Urinary bladder (tissue), 4 donors: ENCODE measurements around the gene HOXC5. TPM values are rescaled to one million over a fixed set of nuclear protein-coding genes. Genes with fewer than 3 reads are reported as not detected.

ENCODE experiments used
- DNase-seq: peaks from one replicate; pipeline ENCODE4 v3.0.0-alpha.2; 2015; ENCODE audit errors: extremely low spot score
- H3K27ac ChIP-seq: one replicate; pipeline ENCODE4 v1.5.1; 2013; ENCODE audit warnings: low read depth, mild to moderate bottlenecking, moderate library complexity
- H3K36me3 ChIP-seq: one replicate; pipeline ENCODE4 v1.6.1; 2013; ENCODE audit warnings: mild to moderate bottlenecking, moderate library complexity; ENCODE audit not compliant: insufficient read depth
- H3K4me1 ChIP-seq: one replicate; pipeline ENCODE4 v1.6.1; 2013; ENCODE audit warnings: mild to moderate bottlenecking, moderate library complexity; ENCODE audit not compliant: insufficient read depth
- H3K4me3 ChIP-seq: one replicate; pipeline ENCODE4 v1.5.1; 2013; ENCODE audit warnings: low read depth, low read length
- WGBS: extraction: QIAGEN DNeasy Blood & Tissue Kit; methylation state at CpG from one replicate; pipeline ENCODE4 v1.1.7; 2013; 5-methylcytosine and 5-hydroxymethylcytosine counted together
- polyA plus RNA-seq: library from polyadenylated mRNA; stranded (reverse); fragments of 200-250 nt; gene quantifications from one replicate; pipeline ENCODE4 v1.2.3, GENCODE V29; 2013
- total RNA-seq: library from RNA; depleted of rRNA; stranded (reverse); fragments of >200 nt; gene quantifications from one replicate; pipeline ENCODE4 v1.2.3, GENCODE V29; 2014
- donor health status: healthy with polysubstance abuse.
- donor health status: healthy.

Gene HOXC5
- total RNA-seq (0.42 TPM), polyA plus RNA-seq (0.11 TPM)

DNA sequence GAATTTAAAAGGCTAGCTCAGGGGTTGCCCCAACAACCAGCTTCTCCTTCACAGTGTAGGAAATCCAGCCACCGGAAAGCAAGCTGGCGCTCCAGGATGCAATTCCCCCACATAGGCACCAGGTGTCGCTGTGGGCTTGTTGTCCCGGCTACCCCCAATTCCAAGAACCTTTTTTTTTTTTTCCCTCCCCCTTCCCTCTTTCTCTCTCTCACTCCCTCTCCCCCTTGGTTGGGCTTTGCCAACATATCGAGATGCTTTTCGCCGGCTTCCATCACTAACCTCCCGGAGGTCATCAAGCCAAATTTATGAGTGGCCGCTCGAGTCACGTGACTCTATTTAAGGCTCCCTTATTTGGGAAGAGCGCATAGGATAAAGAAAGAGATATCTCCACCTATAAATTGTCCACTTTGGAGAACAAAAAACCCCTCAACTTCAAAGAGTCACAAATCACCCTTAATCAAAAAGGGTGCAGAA is at the start of gene HOXC5:
TSS of gene HOXC5 (plus strand) at position 424 of the 474 bp plus-strand sequence. CDS start 73 bp downstream, outside the sequence.
- DNase-seq: no peak
- H3K4me3 ChIP-seq: peak within 1 kb of the TSS; percentile 7
- H3K36me3 ChIP-seq: no peaks in the 10 kb centered on the region
- H3K27ac ChIP-seq: no peak within 1 kb of the TSS
- H3K4me1 ChIP-seq: no peaks in the 10 kb centered on the region
- 2% methylated on average over 12 of the region's 12 CpGs for WGBS

GRCh38 chr12:53983568-53983949 is 49.3 kb upstream of the HOXC5 start:
- WGBS: 55% methylated on average over 17 of the region's 17 CpGs
- no peak overlapping the region for H3K4me3 ChIP-seq
- no peaks in the 10 kb centered on the region for H3K4me1 ChIP-seq
- no peaks in the 10 kb centered on the region for H3K36me3 ChIP-seq
- H3K27ac ChIP-seq: no peak overlapping the region
- DNase-seq: no peak

- 48% methylated on average over 30 of the region's 30 CpGs for WGBS
- Histone ChIP-seq H3K36me3 (no peaks in the 10 kb centered on the region), H3K4me3 (no peak overlapping the region), H3K27ac (no peak overlapping the region), H3K4me1 (no peaks in the 10 kb centered on the region)
- no peak for DNase-seq
Observed at GRCh38 chr12:53983950-53984572, 48.8 kb upstream of the HOXC5 start.

DNA sequence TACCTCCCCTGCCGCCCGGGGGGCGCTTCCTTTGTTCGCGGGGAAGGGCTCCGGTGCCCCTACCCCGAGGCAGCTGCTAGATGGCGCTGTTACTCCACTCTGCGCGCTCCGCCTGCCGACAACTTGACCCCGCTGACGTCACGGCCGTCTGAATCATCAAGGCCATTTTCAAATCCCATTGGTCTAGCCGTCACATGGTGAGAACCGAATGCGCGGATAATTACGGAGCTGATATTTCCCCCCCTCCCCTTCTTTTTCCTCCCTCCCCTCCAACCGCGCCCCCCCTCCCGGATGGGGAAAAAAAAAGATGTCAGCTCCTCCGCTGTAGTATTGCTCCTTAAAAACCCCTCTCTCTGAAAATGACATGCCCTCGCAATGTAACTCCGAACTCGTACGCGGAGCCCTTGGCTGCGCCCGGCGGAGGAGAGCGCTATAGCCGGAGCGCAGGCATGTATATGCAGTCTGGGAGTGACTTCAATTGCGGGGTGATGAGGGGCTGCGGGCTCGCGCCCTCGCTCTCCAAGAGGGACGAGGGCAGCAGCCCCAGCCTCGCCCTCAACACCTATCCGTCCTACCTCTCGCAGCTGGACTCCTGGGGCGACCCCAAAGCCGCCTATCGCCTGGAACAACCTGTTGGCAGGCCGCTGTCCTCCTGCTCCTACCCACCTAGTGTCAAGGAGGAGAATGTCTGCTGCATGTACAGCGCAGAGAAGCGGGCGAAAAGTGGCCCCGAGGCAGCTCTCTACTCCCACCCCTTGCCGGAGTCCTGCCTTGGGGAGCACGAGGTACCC is 47.8 kb upstream of the HOXC5 start, which contains the start of gene HOXC10:
TSS of gene HOXC10 (plus strand) at position 246 of the 791 bp plus-strand sequence. CDS start at position 360, 114 bp downstream.
- WGBS: 3% methylated on average over 55 of the region's 55 CpGs
- no peak within 1 kb of the TSS for H3K27ac ChIP-seq
- H3K4me3 ChIP-seq: peak within 1 kb of the TSS; percentile 22

DNA sequence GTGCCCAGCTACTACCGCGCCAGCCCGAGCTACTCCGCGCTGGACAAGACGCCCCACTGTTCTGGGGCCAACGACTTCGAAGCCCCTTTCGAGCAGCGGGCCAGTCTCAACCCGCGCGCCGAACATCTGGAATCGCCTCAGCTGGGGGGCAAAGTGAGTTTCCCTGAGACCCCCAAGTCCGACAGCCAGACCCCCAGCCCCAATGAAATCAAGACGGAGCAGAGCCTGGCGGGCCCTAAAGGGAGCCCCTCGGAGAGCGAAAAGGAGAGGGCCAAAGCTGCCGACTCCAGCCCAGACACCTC is 47.2 kb upstream of the HOXC5 start:
- Histone ChIP-seq H3K4me1 (no peaks in the 10 kb centered on the region), H3K4me3 (peak overlapping the region; percentile 22), H3K36me3 (no peaks in the 10 kb centered on the region), H3K27ac (no peak overlapping the region)
- WGBS: 6% methylated on average over 21 of the region's 21 CpGs
- DNase-seq: no peak

More for the DNA sequence above, 47.8 kb upstream of the HOXC5 start, which contains the start of gene HOXC10:
- Histone ChIP-seq H3K4me1 (no peaks in the 10 kb centered on the region), H3K36me3 (no peaks in the 10 kb centered on the region)
- peak; percentile 87 for DNase-seq

GRCh38 chr12:53985994-53986685 is 46.7 kb upstream of the HOXC5 start:
- 17% methylated on average over 50 of the region's 50 CpGs for WGBS
- no peak for DNase-seq
- Histone ChIP-seq H3K36me3 (no peaks in the 10 kb centered on the region), H3K4me3 (peak overlapping the region; percentile 22), H3K4me1 (no peaks in the 10 kb centered on the region), H3K27ac (no peak overlapping the region)

- no peaks in the 10 kb centered on the region for H3K4me1 ChIP-seq
- no peaks in the 10 kb centered on the region for H3K36me3 ChIP-seq
- 66% methylated on average over 21 of the region's 21 CpGs for WGBS
- H3K27ac ChIP-seq: no peak overlapping the region
- no peak overlapping the region for H3K4me3 ChIP-seq
- no peak for DNase-seq
Observed at GRCh38 chr12:53986686-53987483, 46.0 kb upstream of the HOXC5 start.

DNA sequence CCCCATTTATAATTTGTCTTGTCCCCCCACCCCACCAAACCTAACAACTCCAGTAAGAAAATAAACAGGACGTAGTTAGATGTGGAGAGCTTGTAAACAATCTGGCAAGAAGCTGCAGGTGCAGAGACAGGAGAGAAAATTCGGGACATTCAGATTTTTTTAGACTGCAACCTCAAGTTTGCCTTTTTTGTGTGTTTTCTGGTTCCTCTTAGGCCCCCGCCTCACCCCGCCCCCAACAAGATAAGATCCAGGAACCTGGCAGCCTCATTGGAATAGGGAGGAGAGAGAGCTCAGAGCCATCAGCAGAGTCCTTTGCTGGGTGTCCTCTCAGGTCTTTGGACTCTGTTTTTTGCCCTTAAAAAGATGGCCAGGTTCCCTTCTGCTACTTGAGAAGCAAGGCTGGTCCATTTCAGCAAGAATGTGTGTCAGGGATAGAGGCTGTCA is 45.0 kb upstream of the HOXC5 start:
- no peak overlapping the region for H3K27ac ChIP-seq

DNA sequence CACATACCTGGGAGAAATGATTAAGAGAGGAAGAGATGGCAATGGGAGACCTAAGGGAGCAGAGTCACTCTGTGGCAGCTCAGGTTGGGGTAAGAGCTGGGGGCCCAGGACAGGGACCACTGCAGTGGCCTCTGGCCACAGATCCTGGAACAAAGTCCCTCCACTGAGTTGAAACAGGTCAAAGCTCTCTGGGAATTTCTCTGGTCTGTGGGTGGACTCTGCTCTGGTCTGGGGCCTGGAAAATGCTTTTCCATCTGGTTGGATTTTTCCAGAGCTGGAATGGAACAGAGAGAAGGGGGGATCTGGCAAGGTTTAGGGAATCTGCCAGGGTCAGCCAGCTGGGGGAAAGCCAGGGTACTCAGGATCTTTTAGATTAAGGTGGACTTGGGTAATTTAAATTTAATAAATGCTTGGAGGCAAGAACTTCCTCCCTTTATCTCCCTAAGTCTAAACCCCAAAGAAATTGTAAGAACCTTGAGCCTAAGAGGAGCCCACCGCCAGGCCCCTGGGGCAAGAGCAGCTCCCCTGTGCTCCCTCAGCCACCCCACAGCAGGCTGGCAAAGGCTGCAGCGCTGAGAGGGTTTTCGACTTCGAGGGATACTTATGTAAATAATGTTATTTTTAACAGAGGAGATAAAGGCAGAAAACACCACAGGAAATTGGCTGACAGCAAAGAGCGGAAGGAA is 44.2 kb upstream of the HOXC5 start:
- Histone ChIP-seq H3K4me3 (no peak overlapping the region), H3K27ac (no peak overlapping the region), H3K4me1 (no peaks in the 10 kb centered on the region), H3K36me3 (no peaks in the 10 kb centered on the region)
- no peak for DNase-seq
- 25% methylated on average over 5 of the region's 5 CpGs for WGBS

More for the DNA sequence above, 45.0 kb upstream of the HOXC5 start:
- Histone ChIP-seq H3K4me3 (no peak overlapping the region), H3K4me1 (no peaks in the 10 kb centered on the region), H3K36me3 (no peaks in the 10 kb centered on the region)
- DNase-seq: no peak
- WGBS: 48% methylated on average over 4 of the region's 4 CpGs

GRCh38 chr12:53989227-53990113 is 43.4 kb upstream of the HOXC5 start:
- Histone ChIP-seq H3K27ac (no peak overlapping the region), H3K4me1 (no peaks in the 10 kb centered on the region), H3K4me3 (no peak overlapping the region), H3K36me3 (no peaks in the 10 kb centered on the region)
- 13% methylated on average over 28 of the region's 28 CpGs for whole genome bisulfite sequencing
- no peak for DNase-seq

DNA sequence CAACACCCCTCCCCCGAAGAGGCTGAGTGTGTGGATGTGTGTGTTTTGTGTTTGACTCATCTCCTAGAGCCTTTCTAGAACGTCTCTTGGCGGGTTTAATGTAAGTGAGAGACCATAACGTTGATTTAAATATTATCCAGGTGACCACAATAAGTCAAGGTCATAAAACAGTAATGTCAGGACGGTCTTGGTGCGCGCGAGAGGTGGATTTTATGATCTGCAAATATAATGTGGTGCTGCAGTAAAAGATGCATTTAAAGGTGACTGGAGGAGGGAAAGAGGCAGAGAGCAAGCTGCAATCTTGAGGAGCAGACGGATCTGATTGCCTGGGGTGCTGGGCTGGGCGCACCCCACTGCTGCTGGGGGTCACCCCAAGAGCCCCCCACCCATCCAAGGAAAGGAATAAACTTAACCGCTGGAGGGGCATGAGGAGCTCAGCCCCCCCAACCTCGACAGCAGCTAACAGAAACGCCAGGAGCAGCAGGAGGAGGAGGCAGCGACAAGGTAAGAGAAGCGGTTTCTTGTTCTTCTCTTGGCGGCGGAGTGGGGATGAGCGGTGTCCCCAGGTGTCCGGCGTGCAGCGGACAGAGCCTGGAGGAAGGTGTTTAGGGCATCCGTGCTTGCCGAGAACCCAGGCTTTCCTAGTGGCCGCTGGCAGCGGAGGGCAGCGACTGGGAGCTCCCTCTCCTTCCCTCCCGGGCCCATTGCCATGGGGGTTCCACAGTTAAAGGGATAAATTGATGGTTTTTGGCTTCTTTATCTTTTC is 42.4 kb upstream of the HOXC5 start:
- DNase-seq: no peak
- Histone ChIP-seq H3K27ac (no peak overlapping the region), H3K36me3 (no peaks in the 10 kb centered on the region), H3K4me1 (no peaks in the 10 kb centered on the region), H3K4me3 (no peak overlapping the region)
- 19% methylated on average over 27 of the region's 27 CpGs for WGBS
